HEK293 (cell line): Measurements from ENCODE around the gene SPAG5.

Experiments used
- CTCF ChIA-PET: fragments of 350-600 bp; formaldehyde crosslinking; extraction: SDS; loops from one replicate; lab custom pipeline; 2021; ENCODE audit warnings: antibody characterized with exemption; lab: Yijun Ruan, JAX
- POLR2A ChIA-PET: fragments of 300-600 bp; formaldehyde crosslinking; extraction: SDS; loops from one replicate; lab custom pipeline; 2020; ENCODE audit warnings: antibody characterized with exemption, inconsistent platforms; lab: Yijun Ruan, JAX
- H3K27ac ChIP-seq: fragments of 200-500 bp; sonication (Bioruptor generic); 2 replicates; pipeline ENCODE4 v1.5.1; 2014; ENCODE audit warnings: low read depth, low read length, control low read depth, inconsistent platforms; ENCODE audit errors: extremely low read depth
- H3K36me3 ChIP-seq, 2 experiments: fragments of 200-500 bp in 1 of 2; sonication (Bioruptor generic) in 1 of 2; 1 replicate in 1 of 2; 2 replicates in 1 of 2; pipeline ENCODE4 v1.5.1; 2014 to 2017; ENCODE audit warnings: inconsistent platforms in 2 of 2, low read length in 2 of 2; ENCODE audit not compliant: control insufficient read depth in 2 of 2, insufficient read depth in 1 of 2
- H3K4me1 ChIP-seq: fragments of 200-500 bp; sonication (Bioruptor generic); 2 replicates; pipeline ENCODE4 v1.5.1; 2014; ENCODE audit warnings: mild to moderate bottlenecking, low read length, inconsistent platforms; ENCODE audit not compliant: control insufficient read depth, insufficient read depth
- H3K4me3 ChIP-seq: 2 replicates; pipeline ENCODE4 v1.5.1; 2011; ENCODE audit warnings: low read depth, mild to moderate bottlenecking, control low read depth, low read length, moderate library complexity
- H3K9me3 ChIP-seq: fragments of 200-500 bp; sonication (Bioruptor generic); 2 replicates; pipeline ENCODE4 v1.5.1; 2014; ENCODE audit warnings: low read depth, low read length, inconsistent platforms; ENCODE audit not compliant: control insufficient read depth, insufficient read depth
- GLI4 ChIP-seq: fragments of 450-650 bp; formaldehyde crosslinking; IDR thresholded peaks from 2 replicates; pipeline ENCODE4 v1.5.1; 2016; ENCODE audit warnings: missing biosample characterization, missing genetic modification characterization
- HIC1 ChIP-seq: fragments of 450-650 bp; formaldehyde crosslinking; IDR thresholded peaks from 2 replicates; pipeline ENCODE4 v1.5.1; 2016; ENCODE audit warnings: missing biosample characterization, missing genetic modification characterization
- IKZF3 ChIP-seq: fragments of 450-650 bp; IDR thresholded peaks from 2 replicates; pipeline ENCODE4 v1.5.0; 2018; ENCODE audit warnings: missing biosample characterization, mild to moderate bottlenecking, missing genetic modification characterization, moderate library complexity
- KLF8 ChIP-seq: fragments of 450-650 bp; formaldehyde crosslinking; IDR thresholded peaks from 2 replicates; pipeline ENCODE4 v1.5.1; 2016; ENCODE audit warnings: missing biosample characterization, missing genetic modification characterization
- MZF1 ChIP-seq: fragments of 450-650 bp; formaldehyde crosslinking; IDR thresholded peaks from 2 replicates; pipeline ENCODE4 v1.5.1; 2017; ENCODE audit warnings: missing biosample characterization, missing genetic modification characterization, borderline replicate concordance
- OVOL3 ChIP-seq: fragments of 450-650 bp; formaldehyde crosslinking; IDR thresholded peaks from 2 replicates; pipeline ENCODE4 v1.5.1; 2016; ENCODE audit warnings: missing biosample characterization, missing genetic modification characterization
- RBAK ChIP-seq: fragments of 450-650 bp; formaldehyde crosslinking; IDR thresholded peaks from 2 replicates; pipeline ENCODE4 v1.5.1; 2016; ENCODE audit warnings: missing biosample characterization, missing genetic modification characterization
- REST ChIP-seq: fragments of 450-650 bp; formaldehyde crosslinking; IDR thresholded peaks from 2 replicates; pipeline ENCODE4 v1.5.1; 2016; ENCODE audit warnings: missing biosample characterization, missing genetic modification characterization
- SP2 ChIP-seq: fragments of 450-650 bp; formaldehyde crosslinking; IDR thresholded peaks from 2 replicates; pipeline ENCODE4 v1.5.1; 2016; ENCODE audit warnings: missing biosample characterization, missing genetic modification characterization
- ZFP37 ChIP-seq: fragments of 450-650 bp; formaldehyde crosslinking; IDR thresholded peaks from 2 replicates; pipeline ENCODE4 v1.5.1; 2016; ENCODE audit warnings: missing biosample characterization, missing genetic modification characterization
- ZFP69B ChIP-seq: fragments of 450-650 bp; formaldehyde crosslinking; IDR thresholded peaks from 2 replicates; pipeline ENCODE4 v1.5.1; 2016; ENCODE audit warnings: missing biosample characterization, missing genetic modification characterization
- ZNF174 ChIP-seq: fragments of 450-650 bp; formaldehyde crosslinking; IDR thresholded peaks from 2 replicates; pipeline ENCODE4 v1.5.0; 2017; ENCODE audit warnings: missing biosample characterization, mild to moderate bottlenecking, missing genetic modification characterization
- ZNF19 ChIP-seq: fragments of 450-650 bp; formaldehyde crosslinking; IDR thresholded peaks from 2 replicates; pipeline ENCODE4; 2016; ENCODE audit warnings: missing biosample characterization, missing genetic modification characterization, low read depth
- ZNF335 ChIP-seq: fragments of 450-650 bp; formaldehyde crosslinking; conservative IDR thresholded peaks from 2 replicates; pipeline ENCODE4 v1.5.1; 2016; ENCODE audit warnings: missing biosample characterization, missing genetic modification characterization
- ZNF341 ChIP-seq: fragments of 450-650 bp; formaldehyde crosslinking; IDR thresholded peaks from 2 replicates; pipeline ENCODE4; 2016; ENCODE audit warnings: low read depth, missing biosample characterization, missing genetic modification characterization
- ZNF354C ChIP-seq: fragments of 450-650 bp; formaldehyde crosslinking; IDR thresholded peaks from 2 replicates; pipeline ENCODE4 v1.5.1; 2016; ENCODE audit warnings: missing biosample characterization, missing genetic modification characterization, low read depth, borderline replicate concordance
- ZNF362 ChIP-seq: fragments of 450-650 bp; formaldehyde crosslinking; IDR thresholded peaks from 2 replicates; pipeline ENCODE4 v1.5.1; 2016; ENCODE audit warnings: missing biosample characterization, missing genetic modification characterization
- ZNF658 ChIP-seq: fragments of 450-650 bp; formaldehyde crosslinking; IDR thresholded peaks from 2 replicates; pipeline ENCODE4; 2016; ENCODE audit warnings: missing biosample characterization, missing genetic modification characterization
- ZNF707 ChIP-seq: fragments of 450-650 bp; formaldehyde crosslinking; IDR thresholded peaks from 2 replicates; pipeline ENCODE4 v1.5.1; 2016; ENCODE audit warnings: missing biosample characterization, missing genetic modification characterization
- ZNF76 ChIP-seq: fragments of 450-650 bp; formaldehyde crosslinking; IDR thresholded peaks from 2 replicates; pipeline ENCODE4; 2016; ENCODE audit warnings: low read depth, missing biosample characterization, missing genetic modification characterization, borderline replicate concordance

SPAG5 gene

GRCh38 chr17:28582513-28582912 is 16.3 kb downstream of the SPAG5 start (continued):
- TF ChIP-seq REST (no peak), ZNF362 (tag by site-specific recombination) (no peak), GLI4 (tag by site-specific recombination) (no peak), KLF8 (tag by site-specific recombination) (no peak), IKZF3 (tag by site-specific recombination) (no peak), HIC1 (tag by site-specific recombination) (no peak), ZNF335 (tag by site-specific recombination) (no peak), ZFP69B (tag by site-specific recombination) (no peak), ZNF174 (tag by site-specific recombination) (no peak), RBAK (tag by site-specific recombination) (no peak), ZNF658 (tag by site-specific recombination) (no peak), ZNF19 (tag by site-specific recombination) (no peak), ZNF707 (tag by site-specific recombination) (no peak), ZNF354C (tag by site-specific recombination) (no peak), ZNF341 (no peak)

DNA sequence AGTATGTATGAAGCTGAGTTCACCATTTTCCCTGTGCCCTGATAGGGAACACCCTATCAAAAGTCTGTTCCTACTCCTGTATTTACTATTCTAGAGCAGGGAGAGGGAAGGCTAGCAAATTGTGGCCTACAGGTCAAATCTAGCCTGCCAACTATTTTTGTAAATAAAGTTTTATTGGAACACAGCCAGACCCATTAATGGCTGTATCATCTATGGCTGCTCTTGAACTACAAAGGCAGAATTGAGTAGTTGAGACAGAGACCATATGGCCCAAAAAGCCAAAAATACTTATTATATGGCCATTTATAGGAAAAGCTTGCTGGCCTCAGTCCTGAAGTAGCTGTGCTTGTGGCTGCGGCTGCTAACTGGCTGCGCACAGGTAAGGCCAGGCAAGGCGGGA is 17.9 kb downstream of the SPAG5 start:
- CTCF ChIA-PET: interaction anchor here (0.9 kb wide), 1 partner anchor 49 kb away, joined by 3 read pairs; no protein-coding TSS in a partner anchor
- POLR2A ChIA-PET: interaction anchor here (1.2 to 2.5 kb wide), 5 partner anchors 9 to 18 kb away, joined by 3 to 8 read pairs (median 5); partner anchors contain the start of genes PIGS and SPAG5
- no peaks in the 10 kb centered on the region for H3K9me3 ChIP-seq
- no peak for TF ChIP-seq OVOL3 (tag by site-specific recombination)
- TF ChIP-seq ZFP37: no peak
- TF ChIP-seq SP2 (tag by site-specific recombination): no peak
- TF ChIP-seq ZNF76 (tag by site-specific recombination): no peak
- TF ChIP-seq MZF1 (tag by site-specific recombination): no peak
- TF ChIP-seq, all 188 proteins: peak for 0
- Histone ChIP-seq H3K36me3 (peaks cover 63 to 89% of the 10 kb centered on the region in 2 experiments), H3K4me1 (no peaks in the 10 kb centered on the region), H3K4me3 (no peak overlapping the region), H3K27ac (no peak overlapping the region)
